ENCODE data around the gene PRICKLE3.

- no peak for TF ChIP-seq CTCF (IDR thresholded peaks at IDR 0.05)
- TF ChIP-seq POLR2AphosphoS5 (IDR thresholded peaks at IDR 0.05), result no peak
- no peak for TF ChIP-seq EP300 (IDR thresholded peaks at IDR 0.05)
These were observed 23.5 kb upstream of the PRICKLE3 start for GRCh38 chrX:49209434-49210251.
